T-helper 2 cell treated with Interferon-gamma antibody and Interleukin-4, amounts not matched to agents 100 ng/mL and 5 ng/mL, for 36 hours (primary cell): ENCODE measurements around the gene MYO3B. TPM values are rescaled to one million over a fixed set of nuclear protein-coding genes. Genes with fewer than 3 reads are reported as not detected.

Source experiments
- intact Hi-C: fragments of 100-400 bp; cut with micrococcal nuclease; formaldehyde crosslinking; loops from one replicate; pipeline ENCODE4 v1.15.1; 2023
- total RNA-seq: library from RNA; stranded (reverse); gene quantifications from 2 replicates; pipeline ENCODE4 v1.2.3, GENCODE V29; 2022

MYO3B gene
- total RNA-seq, 1 donor from 2014 or later: 1.2 TPM

- intact Hi-C loops: loop anchor here (10.0 kb wide), 2 partner anchors 68 to 212 kb away; partner anchors contain the start of gene SP5
Measured at GRCh38 chr2:170502361-170503130, 324.6 kb downstream of the MYO3B start.

DNA sequence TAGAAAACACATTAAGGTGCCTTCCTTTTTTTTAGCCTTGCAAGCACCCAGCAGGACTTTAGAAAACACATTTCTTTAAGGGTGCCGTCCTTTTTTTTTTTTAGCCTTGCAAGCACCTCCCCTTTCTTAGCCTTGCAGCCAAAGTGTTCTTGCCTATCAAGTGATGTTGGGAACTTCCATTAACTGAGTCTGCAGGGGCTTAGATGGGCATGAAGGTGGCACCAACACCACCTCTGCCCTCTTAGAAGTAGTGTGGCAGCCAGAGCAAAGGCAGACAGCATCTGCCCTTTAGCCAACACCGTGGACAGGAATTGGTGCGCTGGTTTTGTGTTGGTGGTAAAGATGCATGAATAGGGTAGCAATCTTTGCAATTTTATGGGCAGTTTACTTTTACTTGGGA, 325.6 kb downstream of the MYO3B start:
- intact Hi-C loops: loop anchor here (10.0 kb wide), 2 partner anchors 69 to 211 kb away; partner anchors contain the start of gene SP5

GRCh38 chr2:170503971-170504809, 326.2 kb downstream of the MYO3B start:
- intact Hi-C loops: loop anchor here (10.0 kb wide), 2 partner anchors 69 to 211 kb away; partner anchors contain the start of gene SP5

DNA sequence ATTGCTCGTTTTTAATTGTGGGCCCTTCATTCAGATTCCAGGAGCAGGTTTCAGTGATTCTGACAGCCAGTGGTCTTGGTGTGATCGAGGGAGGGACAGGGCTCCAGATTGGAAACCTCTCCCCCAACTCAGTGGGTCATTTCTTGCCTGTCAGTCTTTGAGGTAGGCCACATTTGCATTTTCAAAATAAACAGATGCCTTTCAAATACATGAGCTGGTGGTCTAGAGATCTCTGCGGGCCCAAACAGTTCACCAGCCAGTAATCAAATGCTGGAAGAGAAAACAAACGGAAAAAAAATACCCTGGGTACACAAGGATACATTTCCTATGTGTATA, 326.8 kb downstream of the MYO3B start:
- intact Hi-C loops: loop anchor here (5.0 to 10.0 kb wide), 3 partner anchors 70 to 313 kb away; partner anchors contain the start of genes GAD1 and SP5

- intact Hi-C loops: loop anchor here (5.0 to 10.0 kb wide), 3 partner anchors 71 to 312 kb away; partner anchors contain the start of genes GAD1 and SP5
Measured at GRCh38 chr2:170505631-170506275, 327.8 kb downstream of the MYO3B start.

DNA sequence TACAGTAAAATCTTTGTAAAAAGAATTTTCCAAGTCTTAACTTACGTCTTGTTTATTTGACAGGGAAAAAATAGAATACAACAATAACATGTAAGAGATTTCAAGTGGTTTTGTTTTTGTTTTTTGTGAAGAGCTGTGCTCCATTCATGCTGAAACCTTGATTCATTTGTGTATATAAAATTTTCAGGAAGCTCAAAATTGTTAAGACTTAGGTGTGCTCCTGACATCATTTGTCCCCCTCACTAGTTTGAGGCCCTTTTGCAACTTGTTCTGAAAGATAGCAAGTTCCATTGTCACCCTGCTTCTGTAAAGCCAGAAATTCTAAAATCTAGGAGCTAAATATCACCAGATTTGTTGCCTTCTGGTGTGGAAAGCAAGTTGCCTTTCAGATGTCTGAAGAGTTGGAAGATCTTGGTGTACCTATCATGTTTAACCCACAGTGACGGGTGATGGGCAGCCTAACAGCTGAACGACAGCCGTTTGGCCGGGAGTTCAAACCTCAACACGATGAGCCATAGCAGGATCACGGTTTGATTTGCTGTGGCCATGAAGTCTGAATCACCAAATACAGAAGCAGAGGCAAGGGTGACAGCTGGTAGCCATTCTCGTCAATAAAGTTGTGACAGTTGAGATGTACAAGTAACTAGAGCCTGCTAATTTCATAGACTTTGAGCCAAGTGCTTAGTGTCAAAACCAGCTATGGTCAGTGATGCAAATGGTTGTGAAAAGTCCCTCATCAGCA, 331.7 kb downstream of the MYO3B start:
- intact Hi-C loops: loop anchor here (5.0 to 10.0 kb wide), 3 partner anchors 75 to 308 kb away; partner anchors contain the start of genes GAD1 and SP5

- intact Hi-C loops: no loop called here
Measured at GRCh38 chr2:170512266-170512665, 334.3 kb downstream of the MYO3B start.

GRCh38 chr2:170514140-170514539, 336.2 kb downstream of the MYO3B start:
- intact Hi-C loops: no loop called here

- intact Hi-C loops: no loop called here
Measured at GRCh38 chr2:170517538-170517937, 339.6 kb downstream of the MYO3B start.

GRCh38 chr2:170518911-170519310, 341.0 kb downstream of the MYO3B start:
- intact Hi-C loops: no loop called here

GRCh38 chr2:170521299-170521698, 343.4 kb downstream of the MYO3B start:
- intact Hi-C loops: no loop called here

- intact Hi-C loops: no loop called here
Measured at GRCh38 chr2:170523506-170523905, 345.6 kb downstream of the MYO3B start.

DNA sequence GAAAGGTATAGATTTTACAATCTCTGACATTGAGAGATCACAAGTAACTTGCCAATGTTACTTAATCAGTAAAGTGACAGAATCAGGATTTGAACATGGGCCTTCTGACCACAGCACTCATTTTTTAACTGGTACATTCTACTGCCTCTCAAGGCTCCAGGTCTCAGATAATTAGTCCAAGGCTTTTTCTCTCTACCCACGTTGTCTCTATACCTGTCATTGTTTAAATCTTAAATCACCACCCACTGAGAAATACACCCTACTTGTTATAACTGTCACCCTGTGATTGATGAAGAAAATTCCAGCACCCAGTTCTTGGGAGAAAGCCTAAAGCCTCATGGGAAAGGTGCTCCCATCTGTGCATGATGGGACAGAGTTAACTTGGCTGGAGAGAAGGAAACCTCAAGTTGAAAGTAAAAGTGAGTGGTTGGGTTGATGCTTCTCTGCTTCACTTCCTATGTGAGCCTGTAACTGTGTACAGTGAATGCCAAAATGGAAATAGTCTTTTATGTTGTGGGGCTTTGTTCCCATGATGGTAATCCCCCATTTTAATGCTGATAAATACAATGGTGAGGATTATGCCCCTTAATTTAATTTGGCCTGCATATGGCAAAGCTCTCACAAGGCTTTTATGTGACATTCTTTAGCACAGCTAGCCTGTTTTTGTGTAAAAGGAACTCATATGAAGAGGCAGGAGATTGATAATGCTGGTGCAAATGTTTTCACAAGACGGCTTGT, 347.1 kb downstream of the MYO3B start:
- intact Hi-C loops: no loop called here

DNA sequence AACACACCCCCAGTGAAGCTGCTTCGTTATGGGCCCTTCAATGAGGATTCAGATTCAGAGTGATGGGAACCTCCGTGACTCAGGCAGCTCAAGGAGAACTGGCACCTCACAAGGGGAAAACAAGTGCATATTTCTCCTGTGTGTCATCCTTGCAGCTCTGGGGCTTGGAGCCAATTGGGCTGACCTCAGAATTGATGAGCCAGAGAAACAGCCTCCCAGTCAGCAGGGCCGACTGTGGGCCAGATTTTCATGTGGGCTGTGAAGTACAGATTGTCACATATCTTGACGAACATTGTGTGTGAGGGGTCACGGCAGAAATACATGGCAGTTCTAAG, 347.6 kb downstream of the MYO3B start:
- intact Hi-C loops: no loop called here

DNA sequence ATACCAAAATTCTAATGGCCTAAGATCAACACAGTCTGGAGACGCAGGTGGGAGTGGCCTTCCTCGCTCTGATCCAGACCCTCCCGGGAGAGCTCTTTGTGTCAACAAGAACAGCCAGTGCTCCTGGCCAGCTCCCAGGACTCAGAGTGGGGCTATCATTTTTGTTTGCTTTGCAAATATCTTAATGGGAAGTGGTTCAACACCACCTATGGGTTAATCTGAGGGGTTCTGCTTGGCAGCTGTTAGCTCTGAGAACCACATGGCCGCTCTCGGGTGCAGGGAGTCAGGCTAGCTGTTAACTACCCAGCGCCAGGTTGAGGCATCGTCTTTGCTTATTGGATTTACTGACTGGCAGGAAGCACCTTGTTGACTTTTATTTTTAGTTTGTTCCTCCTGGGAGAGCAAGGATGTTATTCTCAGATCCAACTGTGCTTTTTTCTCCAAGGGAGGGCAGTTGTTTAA, 352.4 kb downstream of the MYO3B start:
- intact Hi-C loops: no loop called here

DNA sequence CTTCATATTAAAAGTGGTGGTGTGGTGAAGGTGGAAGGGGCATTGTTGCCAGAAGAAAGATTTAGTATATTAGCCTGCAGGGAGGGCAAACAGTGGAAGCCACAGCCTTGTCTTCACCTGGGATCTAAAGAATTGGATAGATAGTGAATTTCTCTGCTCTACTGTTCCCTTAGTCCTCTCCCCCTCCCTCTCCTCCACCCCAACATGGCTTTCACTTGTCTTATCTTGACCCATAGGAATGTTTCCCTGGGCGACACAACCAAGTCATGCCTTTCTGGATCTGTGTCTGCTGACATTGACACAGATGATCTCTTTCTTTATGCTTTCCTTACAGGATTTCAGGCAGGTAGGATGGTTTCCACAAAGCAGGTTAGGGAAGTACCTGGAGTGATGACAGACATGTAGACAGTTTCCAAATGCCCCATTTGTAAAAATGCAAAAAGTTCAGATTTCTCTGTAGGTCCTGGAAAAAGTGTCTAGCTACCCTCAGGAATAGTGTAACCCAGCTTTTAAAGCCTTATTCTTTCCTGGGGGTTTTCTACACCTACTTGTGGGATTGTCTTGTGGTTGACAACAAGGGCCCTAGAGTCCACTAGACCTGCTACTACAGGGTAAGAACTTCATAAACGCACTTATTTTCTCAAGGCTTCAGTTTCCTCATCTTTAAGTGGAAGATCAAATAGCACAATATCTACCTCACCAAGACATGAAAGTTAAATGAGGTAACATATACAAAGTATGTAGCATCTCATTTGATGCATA, 353.0 kb downstream of the MYO3B start:
- intact Hi-C loops: no loop called here

- intact Hi-C loops: no loop called here
Measured at GRCh38 chr2:170531876-170532275, 353.9 kb downstream of the MYO3B start.

DNA sequence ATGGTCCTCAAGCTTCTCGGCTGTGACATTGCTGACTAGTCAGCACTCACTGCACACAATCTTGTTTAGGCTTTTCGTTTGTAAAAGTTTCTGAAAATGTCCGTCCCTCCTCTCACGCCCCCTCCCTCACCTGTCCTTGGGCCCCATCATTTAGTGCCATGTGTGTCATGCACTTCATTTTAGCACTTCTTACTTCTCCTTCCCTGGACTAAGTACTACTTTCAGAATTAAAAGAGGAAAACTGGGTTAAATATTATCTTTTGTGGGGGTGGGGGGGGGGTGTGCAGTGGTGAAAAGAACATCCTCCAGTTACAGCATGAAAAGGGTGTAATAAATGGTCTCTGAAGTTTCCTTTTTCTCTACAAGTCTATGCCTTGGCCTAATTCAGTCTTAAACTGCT, 355.2 kb downstream of the MYO3B start:
- intact Hi-C loops: no loop called here

DNA sequence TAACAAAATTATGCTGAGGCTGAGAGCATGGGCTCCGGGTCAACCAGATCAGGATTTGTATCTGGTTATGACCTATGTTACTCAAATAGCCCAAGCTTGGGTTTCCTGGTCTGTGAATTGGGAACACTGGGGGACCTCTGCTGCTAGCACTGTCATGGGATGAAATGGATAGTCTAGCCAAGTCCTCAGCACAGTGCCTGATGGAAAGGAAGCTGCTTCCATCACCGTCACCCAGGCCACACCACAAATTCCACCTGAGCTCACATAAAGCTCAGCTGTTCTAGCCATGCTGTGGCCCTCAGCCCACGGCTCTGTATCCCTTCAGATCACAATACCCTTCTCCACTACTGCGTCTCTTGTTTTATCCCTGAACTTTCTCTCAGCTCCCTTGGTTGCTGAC, 357.6 kb downstream of the MYO3B start:
- intact Hi-C loops: no loop called here
